Esophagus squamous epithelium (tissue), 5 donors: ENCODE measurements around the gene MRPS18C. TPM values are rescaled to one million over a fixed set of nuclear protein-coding genes. Genes with fewer than 3 reads are reported as not detected.

Experiments
- DNase-seq: peaks from one replicate; lab custom pipeline; 2025; lab: John Stamatoyannopoulos, UW
- H3K27ac ChIP-seq, 4 donors: fragments of 200-600 bp; sonication (generic); one replicate each; pipeline ENCODE4 v1.5.1; 2016 to 2019; ENCODE audit warnings: mild to moderate bottlenecking in 1 of 4
- H3K27me3 ChIP-seq, 4 donors: fragments of 200-600 bp; sonication (generic); 1 replicate in 3 of 4; 2 replicates in 1 of 4; pipeline versions ENCODE4 v1.5.1 to v1.6.0; 2017 to 2021; ENCODE audit warnings: antibody characterized with exemption in 1 of 4
- H3K36me3 ChIP-seq, 3 donors: fragments of 200-600 bp; sonication (generic); one replicate each; pipeline ENCODE4 v1.5.1; 2016 to 2019
- H3K4me1 ChIP-seq, 3 donors: fragments of 200-600 bp; sonication (generic); one replicate each; pipeline ENCODE4 v1.5.1; 2017 to 2019
- H3K4me3 ChIP-seq, 4 donors: fragments of 200-600 bp; sonication (generic); 1 replicate in 3 of 4; 2 replicates in 1 of 4; pipeline ENCODE4 v1.5.1; 2016 to 2019; ENCODE audit warnings: mild to moderate bottlenecking in 2 of 4, moderate library complexity in 1 of 4
- H3K9me3 ChIP-seq, 3 donors: fragments of 200-600 bp; sonication (generic); one replicate each; pipeline ENCODE4 v1.5.1; 2016 to 2019
- POLR2A ChIP-seq, 4 donors: fragments of 450-650 bp; IDR thresholded peaks; one replicate each; pipeline ENCODE4 v1.6.1; 2017; ENCODE audit warnings: antibody characterized with exemption in 4 of 4, mild to moderate bottlenecking in 4 of 4, moderate library complexity in 3 of 4
- WGBS, 2 donors: methylation state at CpG; one replicate each; pipeline ENCODE4 v1.1.5; 2018; 5-methylcytosine and 5-hydroxymethylcytosine counted together
- intact Hi-C: fragments of 100-400 bp; cut with DNase I; formaldehyde crosslinking; loops from one replicate; pipeline ENCODE4 v1.15.0; 2022
- total RNA-seq, 4 donors: library from RNA; depleted of rRNA; stranded (reverse); fragments of >200 nt; gene quantifications; one replicate each; pipeline ENCODE4 v1.1.0, GENCODE V29; 2016
- TF ChIP-seq, protein P1 (sequence below), 6 experiments: fragments of 450-650 bp in 4 of 6; fragments of 200-600 bp in 2 of 6; sonication (generic) in 2 of 6; IDR thresholded peaks; one replicate each; pipeline ENCODE4 v1.5.1; 2016 to 2019; ENCODE audit warnings: antibody characterized with exemption in 6 of 6, mild to moderate bottlenecking in 4 of 6, moderate library complexity in 4 of 6
- donor health status: DM: yes; HTN: yes; CAD: no.

Gene MRPS18C
- total RNA-seq, 4 donors from 2014 or later: 18.4 to 24.6 (median 22.5) TPM

GRCh38 chr4:83510442-83510841 is 54.6 kb downstream of the MRPS18C start:
- intact Hi-C loops: no loop called here
- no peak for DNase-seq
- no peaks in the 10 kb centered on the region for H3K4me1 ChIP-seq
- 75 to 86% methylated on average over 3 to 4 of the region's 4 CpGs for WGBS, 2 donors
- H3K27me3 ChIP-seq: no peaks in the 10 kb centered on the region
- no peak for TF ChIP-seq POLR2A (IDR thresholded peaks at IDR 0.05)
- TF ChIP-seq, protein P1, sequence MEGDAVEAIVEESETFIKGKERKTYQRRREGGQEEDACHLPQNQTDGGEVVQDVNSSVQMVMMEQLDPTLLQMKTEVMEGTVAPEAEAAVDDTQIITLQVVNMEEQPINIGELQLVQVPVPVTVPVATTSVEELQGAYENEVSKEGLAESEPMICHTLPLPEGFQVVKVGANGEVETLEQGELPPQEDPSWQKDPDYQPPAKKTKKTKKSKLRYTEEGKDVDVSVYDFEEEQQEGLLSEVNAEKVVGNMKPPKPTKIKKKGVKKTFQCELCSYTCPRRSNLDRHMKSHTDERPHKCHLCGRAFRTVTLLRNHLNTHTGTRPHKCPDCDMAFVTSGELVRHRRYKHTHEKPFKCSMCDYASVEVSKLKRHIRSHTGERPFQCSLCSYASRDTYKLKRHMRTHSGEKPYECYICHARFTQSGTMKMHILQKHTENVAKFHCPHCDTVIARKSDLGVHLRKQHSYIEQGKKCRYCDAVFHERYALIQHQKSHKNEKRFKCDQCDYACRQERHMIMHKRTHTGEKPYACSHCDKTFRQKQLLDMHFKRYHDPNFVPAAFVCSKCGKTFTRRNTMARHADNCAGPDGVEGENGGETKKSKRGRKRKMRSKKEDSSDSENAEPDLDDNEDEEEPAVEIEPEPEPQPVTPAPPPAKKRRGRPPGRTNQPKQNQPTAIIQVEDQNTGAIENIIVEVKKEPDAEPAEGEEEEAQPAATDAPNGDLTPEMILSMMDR (IDR thresholded peaks at IDR 0.05): no peak
- H3K4me3 ChIP-seq: no peak overlapping the region
- no peak overlapping the region for H3K27ac ChIP-seq
- no peaks in the 10 kb centered on the region for H3K36me3 ChIP-seq
- no peaks in the 10 kb centered on the region for H3K9me3 ChIP-seq

Other genes starting within 250 kb of the MRPS18C start
- gene COQ2, start 171.3 kb upstream of the MRPS18C start, total RNA-seq: 10 to 100 TPM; 10.7 to 17.3 (median 13.9) TPM
- 10 to 100 TPM in 2 of 4 donors, 1 to 10 TPM in 2; 3.6 to 12.5 (median 8.5) TPM for gene HPSE, start 121.2 kb upstream of the MRPS18C start, total RNA-seq
- 10 to 100 TPM in 2 of 4 donors, 1 to 10 TPM in 2; 5.0 to 19.8 (median 12.4) TPM for gene HELQ, start 235 bp upstream of the MRPS18C start, total RNA-seq
- gene ABRAXAS1, start 29.0 kb downstream of the MRPS18C start, total RNA-seq: 1 to 10 TPM; 3.1 to 9.0 (median 6.1) TPM
- 1 to 10 TPM; 3.3 to 7.2 (median 4.2) TPM for gene GPAT3, start 80.0 kb downstream of the MRPS18C start, total RNA-seq